ENCODE measurements around the gene PDE3A. TPM values are rescaled to one million over a fixed set of nuclear protein-coding genes. Genes with fewer than 3 reads are reported as not detected.
A peak's percentile ranks its signal among the peaks of the same experiment; 100 is the strongest.

The PDE3A gene
- total and polyA plus RNA-seq, 2 experiments from 2014 or later: 1.8 to 2.7 TPM

DNA sequence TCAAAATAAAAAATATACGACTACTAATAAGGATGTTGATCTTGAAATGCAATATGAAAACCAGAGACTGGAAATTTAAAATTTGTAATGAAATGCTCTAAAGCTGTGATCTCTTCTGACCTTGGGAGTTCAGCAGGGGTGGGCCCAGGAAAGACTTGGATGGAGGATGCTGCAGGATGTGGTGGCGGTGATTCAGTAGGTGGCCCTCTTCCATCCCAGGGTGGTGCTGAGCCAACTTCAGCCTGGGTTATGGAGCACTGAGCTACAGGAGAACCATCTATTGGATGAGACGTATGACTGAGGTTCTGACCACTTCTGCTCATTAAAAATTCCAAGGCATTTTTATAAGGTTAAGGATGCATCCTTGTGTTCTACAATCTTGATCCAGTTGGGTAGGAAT, 6.9 kb upstream of the PDE3A start:
- H3K9me3 ChIP-seq (ENCODE audit: low read depth): no peaks in the 10 kb centered on the region
- no peak for DNase-seq (ENCODE audit: low read depth in 1 of 2, low spot score in 1 of 2)
- TF ChIP-seq, protein P1, sequence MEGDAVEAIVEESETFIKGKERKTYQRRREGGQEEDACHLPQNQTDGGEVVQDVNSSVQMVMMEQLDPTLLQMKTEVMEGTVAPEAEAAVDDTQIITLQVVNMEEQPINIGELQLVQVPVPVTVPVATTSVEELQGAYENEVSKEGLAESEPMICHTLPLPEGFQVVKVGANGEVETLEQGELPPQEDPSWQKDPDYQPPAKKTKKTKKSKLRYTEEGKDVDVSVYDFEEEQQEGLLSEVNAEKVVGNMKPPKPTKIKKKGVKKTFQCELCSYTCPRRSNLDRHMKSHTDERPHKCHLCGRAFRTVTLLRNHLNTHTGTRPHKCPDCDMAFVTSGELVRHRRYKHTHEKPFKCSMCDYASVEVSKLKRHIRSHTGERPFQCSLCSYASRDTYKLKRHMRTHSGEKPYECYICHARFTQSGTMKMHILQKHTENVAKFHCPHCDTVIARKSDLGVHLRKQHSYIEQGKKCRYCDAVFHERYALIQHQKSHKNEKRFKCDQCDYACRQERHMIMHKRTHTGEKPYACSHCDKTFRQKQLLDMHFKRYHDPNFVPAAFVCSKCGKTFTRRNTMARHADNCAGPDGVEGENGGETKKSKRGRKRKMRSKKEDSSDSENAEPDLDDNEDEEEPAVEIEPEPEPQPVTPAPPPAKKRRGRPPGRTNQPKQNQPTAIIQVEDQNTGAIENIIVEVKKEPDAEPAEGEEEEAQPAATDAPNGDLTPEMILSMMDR (IDR thresholded peaks at IDR 0.05; ENCODE audit: low read depth, low read length): no peak
- H3K27me3 ChIP-seq: peaks cover 15% of the 10 kb centered on the region
- H3K4me3 ChIP-seq: no peak overlapping the region
- H3K27ac ChIP-seq: no peak overlapping the region
- H3K4me1 ChIP-seq (ENCODE audit: low read depth): no peaks in the 10 kb centered on the region
- no peaks in the 10 kb centered on the region for H3K36me3 ChIP-seq

DNA sequence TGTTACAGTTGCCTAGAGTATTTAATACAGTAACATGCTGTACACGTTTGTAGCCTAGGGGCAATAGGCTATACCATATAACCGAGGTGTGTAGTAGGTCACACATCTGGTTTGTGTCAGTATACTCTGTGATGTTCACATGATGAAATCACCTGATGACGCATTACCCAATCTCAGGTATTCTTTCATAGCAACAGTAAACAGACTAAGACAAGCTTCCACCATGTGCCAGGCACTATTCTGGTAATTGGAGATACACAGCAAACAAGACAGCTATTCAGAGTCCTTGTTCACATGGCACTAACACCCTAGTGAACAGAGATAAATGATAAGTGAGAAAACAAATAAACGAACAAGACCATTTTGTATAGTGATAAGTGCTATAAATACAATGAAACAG, 3.8 kb upstream of the PDE3A start:
- no peaks in the 10 kb centered on the region for H3K9me3 ChIP-seq (ENCODE audit: low read depth)
- TF ChIP-seq, protein P1 (IDR thresholded peaks at IDR 0.05; ENCODE audit: low read depth, low read length): no peak
- no peak for DNase-seq (ENCODE audit: low read depth in 1 of 2, low spot score in 1 of 2)
- no peak overlapping the region for H3K27ac ChIP-seq
- H3K27me3 ChIP-seq: peaks cover 26% of the 10 kb centered on the region
- H3K4me1 ChIP-seq (ENCODE audit: low read depth): no peaks in the 10 kb centered on the region
- H3K4me3 ChIP-seq: no peak overlapping the region
- no peaks in the 10 kb centered on the region for H3K36me3 ChIP-seq

DNA sequence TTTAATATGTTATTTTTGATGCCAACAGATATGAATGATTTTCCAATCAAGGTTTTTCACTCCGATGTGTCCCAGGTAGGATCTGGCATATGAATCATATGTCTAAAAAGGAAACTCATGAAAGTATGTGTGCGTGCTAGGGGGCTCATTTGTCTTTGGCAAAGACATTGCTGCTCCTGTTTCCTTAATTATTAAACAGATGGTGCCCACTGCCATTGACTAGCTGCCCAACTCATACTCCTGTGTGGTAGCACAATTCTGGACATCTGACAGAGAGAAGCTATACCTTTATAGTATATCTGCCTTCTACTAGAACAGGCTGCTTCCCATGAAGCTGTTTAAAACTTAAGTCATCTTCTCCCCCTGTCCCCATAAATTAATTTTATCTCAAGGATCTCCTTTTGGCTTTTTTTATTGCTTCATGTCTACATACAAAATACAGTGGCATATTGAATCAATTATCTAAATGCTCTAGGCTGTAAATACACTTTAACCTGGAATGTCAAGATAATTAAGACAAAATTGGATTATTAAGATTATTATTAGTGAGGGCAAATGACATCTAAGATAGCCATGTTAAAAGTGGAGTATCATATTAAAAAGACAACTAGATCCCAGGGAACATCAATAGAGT, 1.4 kb upstream of the PDE3A start:
- H3K36me3 ChIP-seq: no peaks in the 10 kb centered on the region
- peaks cover 47% of the 10 kb centered on the region for H3K27me3 ChIP-seq
- no peaks in the 10 kb centered on the region for H3K4me1 ChIP-seq (ENCODE audit: low read depth)

DNA sequence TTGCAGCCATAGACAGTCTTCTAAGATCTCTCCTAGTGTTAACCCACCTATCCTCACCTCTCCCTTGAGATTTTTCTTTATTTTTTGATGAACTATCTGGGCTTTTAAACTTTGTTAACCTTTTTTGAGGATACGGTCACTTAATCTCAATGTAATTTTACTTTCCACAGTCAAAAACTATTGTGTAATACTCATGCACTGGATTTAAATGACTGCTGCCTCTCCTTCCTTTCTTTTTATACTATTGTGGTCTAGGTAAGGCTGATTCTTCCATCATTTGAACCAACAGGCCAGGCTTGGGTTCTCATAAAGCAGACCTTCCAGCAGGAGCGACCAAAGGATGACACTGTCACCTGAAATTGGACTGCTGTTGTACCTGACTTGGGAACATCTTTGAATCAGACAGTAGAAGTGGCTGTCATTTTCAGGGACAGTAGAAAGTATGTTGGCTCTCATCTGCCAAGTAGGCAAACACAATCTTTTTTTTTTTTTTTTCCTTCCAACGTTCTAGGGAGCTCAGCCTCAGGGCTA, 689 bp upstream of the PDE3A start:
- no peak for DNase-seq (ENCODE audit: low read depth in 1 of 2, low spot score in 1 of 2)
- H3K4me1 ChIP-seq (ENCODE audit: low read depth): no peaks in the 10 kb centered on the region
- H3K9me3 ChIP-seq (ENCODE audit: low read depth): no peaks in the 10 kb centered on the region
- no peaks in the 10 kb centered on the region for H3K36me3 ChIP-seq
- TF ChIP-seq, protein P1 (IDR thresholded peaks at IDR 0.05; ENCODE audit: low read depth, low read length): no peak
- H3K4me3 ChIP-seq: peak overlapping the region; percentile 61
- no peak overlapping the region for H3K27ac ChIP-seq
- peaks cover 52% of the 10 kb centered on the region for H3K27me3 ChIP-seq

More for the DNA sequence above, 1.4 kb upstream of the PDE3A start:
- H3K27ac ChIP-seq: no peak overlapping the region
- no peak overlapping the region for H3K4me3 ChIP-seq
- DNase-seq (ENCODE audit: low read depth in 1 of 2, low spot score in 1 of 2): no peak
- no peaks in the 10 kb centered on the region for H3K9me3 ChIP-seq (ENCODE audit: low read depth)
- TF ChIP-seq, protein P1 (IDR thresholded peaks at IDR 0.05; ENCODE audit: low read depth, low read length): no peak

DNA sequence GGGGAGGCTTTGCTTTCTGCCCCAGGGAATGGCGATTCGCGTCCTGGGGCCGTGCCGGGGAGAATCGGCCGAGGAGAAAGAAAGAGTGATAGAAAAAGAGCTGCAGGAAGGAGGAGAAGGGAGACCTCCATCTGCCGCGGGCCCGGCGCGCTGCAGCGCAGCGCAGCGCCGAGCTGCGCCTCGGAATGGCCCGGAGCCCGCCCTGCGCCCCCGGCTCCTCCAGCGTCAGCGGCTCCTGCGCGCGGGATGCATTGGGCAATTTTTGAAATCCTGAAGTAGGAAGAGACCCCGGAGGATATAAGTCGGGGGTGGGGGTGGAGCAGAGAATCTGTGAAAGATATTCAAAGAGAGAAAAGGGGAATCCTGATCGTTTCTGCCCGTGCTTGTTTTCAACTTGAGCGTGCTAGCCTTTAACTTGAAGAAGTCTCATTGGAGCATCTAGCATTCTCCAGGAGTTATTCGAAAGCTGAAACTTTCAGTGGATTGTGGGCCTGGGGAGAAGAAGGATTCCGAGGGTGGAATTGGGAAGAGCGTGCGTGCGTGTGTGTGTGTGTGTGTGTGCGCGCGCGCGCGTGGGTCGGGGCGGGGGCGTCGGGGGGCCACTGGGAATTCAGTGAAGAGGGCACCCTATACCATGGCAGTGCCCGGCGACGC, 441 bp downstream of the PDE3A start:
- Histone ChIP-seq H3K27me3 (peaks cover 52% of the 10 kb centered on the region), H3K4me3 (peak overlapping the region; percentile 61), H3K36me3 (no peaks in the 10 kb centered on the region), H3K27ac (no peak overlapping the region), H3K4me1 (ENCODE audit: low read depth) (no peaks in the 10 kb centered on the region), H3K9me3 (ENCODE audit: low read depth) (no peaks in the 10 kb centered on the region)
- TF ChIP-seq, protein P1 (IDR thresholded peaks at IDR 0.05; ENCODE audit: low read depth, low read length): peak; percentile 5
- peak; percentile 59 to 68 for DNase-seq (ENCODE audit: low read depth in 1 of 2, low spot score in 1 of 2)

All from cardiac muscle cell (in vitro differentiated cells and primary cell).